Tibial nerve (tissue), 4 donors: Measurements from ENCODE around the gene SLC35E1. TPM values are rescaled to one million over a fixed set of nuclear protein-coding genes. Genes with fewer than 3 reads are reported as not detected.

Experiments
- DNase-seq, 2 donors: peaks; one replicate each; pipeline ENCODE4 v3.0.0-alpha.2; 2019; ENCODE audit warnings: low spot score in 2 of 2
- H3K27ac ChIP-seq, 4 donors: fragments of 200-600 bp; sonication (generic) in 3 of 4; one replicate each; pipeline ENCODE4 v1.5.1; 2017 to 2019; ENCODE audit warnings: mild to moderate bottlenecking in 1 of 4
- H3K27me3 ChIP-seq, 2 donors: fragments of 200-600 bp; sonication (generic) in 1 of 2; one replicate each; pipeline versions ENCODE4 v1.5.1 to v1.6.0; 2017 to 2019
- H3K36me3 ChIP-seq, 3 donors: fragments of 200-600 bp; sonication (generic); one replicate each; pipeline ENCODE4 v1.5.1; 2018 to 2019
- H3K4me1 ChIP-seq, 4 donors: fragments of 200-600 bp; sonication (generic) in 3 of 4; one replicate each; pipeline ENCODE4 v1.5.1; 2017 to 2019
- H3K4me3 ChIP-seq, 4 donors: fragments of 200-600 bp; sonication (generic) in 3 of 4; one replicate each; pipeline ENCODE4 v1.5.1; 2017 to 2019; ENCODE audit warnings: mild to moderate bottlenecking in 1 of 4, moderate library complexity in 1 of 4
- H3K9me3 ChIP-seq, 4 donors: fragments of 200-600 bp; sonication (generic) in 3 of 4; one replicate each; pipeline ENCODE4 v1.5.1; 2017 to 2019
- CTCF ChIP-seq, 5 experiments: fragments of 200-600 bp in 3 of 5; fragments of 450-650 bp in 2 of 5; sonication (generic) in 3 of 5; IDR thresholded peaks; one replicate each; pipeline ENCODE4 v1.5.1; 2016 to 2019; ENCODE audit warnings: antibody characterized with exemption in 5 of 5, mild to moderate bottlenecking in 3 of 5, moderate library complexity in 2 of 5
- EP300 ChIP-seq, 2 donors: sonication (generic); formaldehyde crosslinking; IDR thresholded peaks; one replicate each; pipeline ENCODE4 v1.6.1; 2017; ENCODE audit warnings: antibody characterized with exemption in 2 of 2, mild to moderate bottlenecking in 1 of 2
- POLR2A ChIP-seq, 2 donors: fragments of 450-650 bp; IDR thresholded peaks; one replicate each; pipeline ENCODE4 v1.6.1; 2017; ENCODE audit warnings: antibody characterized with exemption in 2 of 2, mild to moderate bottlenecking in 2 of 2, moderate library complexity in 2 of 2
- WGBS, 2 donors: methylation state at CpG; one replicate each; pipeline ENCODE4 v1.1.5; 2018; 5-methylcytosine and 5-hydroxymethylcytosine counted together
- total RNA-seq, 4 donors: library from RNA; depleted of rRNA; stranded (reverse); fragments of >200 nt; gene quantifications; one replicate each; pipeline ENCODE4 v1.1.0, GENCODE V29; 2016

Gene SLC35E1
- total RNA-seq, 4 donors from 2014 or later: 24.9 to 29.5 (median 28.0) TPM

- peaks cover 0 to 92% (median 35%) of the 10 kb centered on the region in 4 donors for H3K4me1 ChIP-seq
These were observed 33.4 kb upstream of the SLC35E1 start for GRCh38 chr19:16605553-16605994.

GRCh38 chr19:16605115-16605514, 32.9 kb upstream of the SLC35E1 start:
- Histone ChIP-seq H3K27ac (peak overlapping the region in 1 of 4 donors; percentile 52), H3K4me3 (no peak overlapping the region), H3K36me3 (no peaks in the 10 kb centered on the region), H3K4me1 (peaks cover 0 to 93% (median 33%) of the 10 kb centered on the region in 4 donors), H3K9me3 (no peaks in the 10 kb centered on the region), H3K27me3 (no peaks in the 10 kb centered on the region)
- no peak for DNase-seq
- 85 to 94% methylated on average over 3 of the region's 3 CpGs for WGBS, 2 donors
- no peak for TF ChIP-seq EP300 (IDR thresholded peaks at IDR 0.05)
- TF ChIP-seq CTCF (IDR thresholded peaks at IDR 0.05): no peak
- no peak for TF ChIP-seq POLR2A (IDR thresholded peaks at IDR 0.05)

More at GRCh38 chr19:16605553-16605994, 33.4 kb upstream of the SLC35E1 start:
- no peaks in the 10 kb centered on the region for H3K27me3 ChIP-seq
- DNase-seq: no peak
- H3K4me3 ChIP-seq: no peak overlapping the region
- H3K36me3 ChIP-seq: no peaks in the 10 kb centered on the region
- H3K27ac ChIP-seq: peak overlapping the region in 2 of 4 donors; percentile 43 to 52
- no peaks in the 10 kb centered on the region for H3K9me3 ChIP-seq
- TF ChIP-seq POLR2A (IDR thresholded peaks at IDR 0.05): no peak
- TF ChIP-seq CTCF (IDR thresholded peaks at IDR 0.05): no peak
- TF ChIP-seq EP300 (IDR thresholded peaks at IDR 0.05): no peak
- 64% methylated on average over 8 of the region's 8 CpGs for WGBS, 2 donors

DNA sequence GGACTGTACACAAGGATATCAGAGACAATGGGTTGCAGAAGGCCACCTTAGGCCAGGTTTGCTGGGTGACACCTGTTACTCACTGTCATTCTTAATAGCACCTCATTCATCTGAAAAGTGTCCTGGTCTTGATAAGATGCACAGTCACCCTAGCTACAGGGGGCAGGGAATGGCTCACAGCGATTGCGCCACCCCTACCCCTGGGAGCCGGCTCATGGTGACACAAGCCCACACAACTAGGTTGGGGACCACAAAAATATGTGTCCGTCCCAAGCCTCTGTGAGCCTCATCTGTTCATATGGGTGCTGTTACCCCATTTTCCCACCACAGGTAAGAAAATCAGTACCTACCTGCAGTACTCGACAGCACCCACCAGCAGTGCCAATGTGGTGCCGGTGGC, 32.4 kb upstream of the SLC35E1 start:
- Histone ChIP-seq H3K36me3 (no peaks in the 10 kb centered on the region), H3K4me1 (peaks cover 0 to 95% (median 29%) of the 10 kb centered on the region in 4 donors), H3K27ac (no peak overlapping the region), H3K27me3 (no peaks in the 10 kb centered on the region), H3K4me3 (no peak overlapping the region), H3K9me3 (no peaks in the 10 kb centered on the region)
- 91 to 97% methylated on average over 6 of the region's 6 CpGs for WGBS, 2 donors
- no peak for TF ChIP-seq CTCF (IDR thresholded peaks at IDR 0.05)
- no peak for TF ChIP-seq EP300 (IDR thresholded peaks at IDR 0.05)
- no peak for TF ChIP-seq POLR2A (IDR thresholded peaks at IDR 0.05)
- no peak for DNase-seq

GRCh38 chr19:16603090-16603489, 30.9 kb upstream of the SLC35E1 start:
- Histone ChIP-seq H3K36me3 (no peaks in the 10 kb centered on the region), H3K27me3 (no peaks in the 10 kb centered on the region), H3K9me3 (no peaks in the 10 kb centered on the region), H3K4me3 (no peak overlapping the region), H3K4me1 (peaks cover 0 to 95% (median 20%) of the 10 kb centered on the region in 4 donors), H3K27ac (no peak overlapping the region)
- no peak for DNase-seq
- 50 to 58% methylated on average over 3 of the region's 3 CpGs for WGBS, 2 donors
- TF ChIP-seq POLR2A (IDR thresholded peaks at IDR 0.05): no peak
- TF ChIP-seq CTCF (IDR thresholded peaks at IDR 0.05): no peak
- TF ChIP-seq EP300 (IDR thresholded peaks at IDR 0.05): no peak

GRCh38 chr19:16601378-16602052, 29.3 kb upstream of the SLC35E1 start:
- TF ChIP-seq CTCF (IDR thresholded peaks at IDR 0.05) (no peak), EP300 (IDR thresholded peaks at IDR 0.05) (no peak), POLR2A (IDR thresholded peaks at IDR 0.05) (no peak)
- H3K9me3 ChIP-seq: no peaks in the 10 kb centered on the region
- DNase-seq: no peak
- H3K27me3 ChIP-seq: no peaks in the 10 kb centered on the region
- 94 to 98% methylated on average over 18 to 20 of the region's 20 CpGs for WGBS, 2 donors
- H3K4me3 ChIP-seq: no peak overlapping the region
- no peaks in the 10 kb centered on the region for H3K36me3 ChIP-seq
- no peak overlapping the region for H3K27ac ChIP-seq
- peaks cover 0 to 90% (median 10%) of the 10 kb centered on the region in 4 donors for H3K4me1 ChIP-seq
